Measurements from ENCODE around the gene CXCL16. TPM values are rescaled to one million over a fixed set of nuclear protein-coding genes. Genes with fewer than 3 reads are reported as not detected.
A peak's percentile ranks its signal among the peaks of the same experiment; 100 is the strongest.

The CXCL16 gene
- total and polyA plus RNA-seq, 2 of the 13 experiments (the other 11 are each of a cell fraction or from before 2014, with no cell fraction given), result 9.4 to 101 TPM

GRCh38 chr17:4771519-4772234 is 31.9 kb upstream of the CXCL16 start, which contains the start of gene TM4SF5 (continued):
- TF ChIP-seq NONO (IDR thresholded peaks at IDR 0.05) (no peak), NONO (CRISPR knock-in tag; conservative IDR thresholded peaks at IDR 0.05) (peak; percentile 88), SIX1 (CRISPR knock-in tag; IDR thresholded peaks at IDR 0.05; ENCODE audit: borderline replicate concordance) (peak; percentile 50; the same call in 1 of the 2 replicates), EHMT2 (IDR thresholded peaks at IDR 0.05; ENCODE audit: borderline replicate concordance, low read depth, low read length) (no peak), ZFP36 (IDR thresholded peaks at IDR 0.05; ENCODE audit: borderline replicate concordance, low read depth, low read length, partially characterized antibody) (no peak), ZFY (CRISPR knock-in tag; IDR thresholded peaks at IDR 0.05) (peak; percentile 72), ZSCAN31 (CRISPR knock-in tag; IDR thresholded peaks at IDR 0.05; ENCODE audit: low read depth) (peak; percentile 89; the same call in 1 of the 2 replicates), GABPA (IDR thresholded peaks at IDR 0.05; ENCODE audit: low read depth, low read length) (no peak), GABPA (CRISPR knock-in tag; IDR thresholded peaks at IDR 0.05; ENCODE audit: low read depth) (0 out of 2 replicates have a peak, but pooled peaks have one; percentile 28), SSRP1 (CRISPR knock-in tag; IDR thresholded peaks at IDR 0.05) (peak; percentile 31; the same call in 1 of the 2 replicates), SAP130 (CRISPR knock-in tag; IDR thresholded peaks at IDR 0.05; ENCODE audit: low read depth) (peak; percentile 97), ZNF10 (CRISPR knock-in tag; IDR thresholded peaks at IDR 0.05; ENCODE audit: borderline replicate concordance, low read depth) (no peak), JDP2 (CRISPR knock-in tag; IDR thresholded peaks at IDR 0.05; ENCODE audit: borderline replicate concordance) (no peak), KDM5A (IDR thresholded peaks at IDR 0.05; ENCODE audit: borderline replicate concordance, low read length) (no peak), PCBP2 (optimal IDR thresholded peaks at IDR 0.05; ENCODE audit: low read depth, low read length, poor library complexity, severe bottlenecking) (no peak), ZNF775 (CRISPR knock-in tag; IDR thresholded peaks at IDR 0.05; ENCODE audit: borderline replicate concordance) (no peak; the same call in 1 of the 2 replicates), ZNF274 (CRISPR knock-in tag; IDR thresholded peaks at IDR 0.05) (peak; percentile 62; the same call in 1 of the 2 replicates), RBM39 (IDR thresholded peaks at IDR 0.05; ENCODE audit: low read depth, low read length, poor library complexity, severe bottlenecking) (no peak), ZNF441 (CRISPR knock-in tag; IDR thresholded peaks at IDR 0.05; ENCODE audit: borderline replicate concordance) (peak; percentile 40; the same call in 1 of the 2 replicates), ZNF672 (CRISPR knock-in tag; IDR thresholded peaks at IDR 0.05) (no peak), SOX5 (CRISPR knock-in tag; IDR thresholded peaks at IDR 0.05; ENCODE audit: borderline replicate concordance) (peak; percentile 79; the same call in 1 of the 2 replicates), CHD2 (IDR thresholded peaks at IDR 0.05; ENCODE audit: low read depth, low read length) (no peak), ATF3 (CRISPR knock-in tag; IDR thresholded peaks at IDR 0.05) (0 out of 2 replicates have a peak, but pooled peaks have one; percentile 13), ZNF235 (CRISPR knock-in tag; IDR thresholded peaks at IDR 0.05; ENCODE audit: borderline replicate concordance) (0 out of 2 replicates have a peak, but pooled peaks have one; percentile 37), MED8 (CRISPR knock-in tag; IDR thresholded peaks at IDR 0.05; ENCODE audit: insufficient replicate concordance) (peak; percentile 72), TEAD2 (CRISPR knock-in tag; IDR thresholded peaks at IDR 0.05) (0 out of 2 replicates have a peak, but pooled peaks have one; percentile 13)
- TF ChIP-seq, protein P1, sequence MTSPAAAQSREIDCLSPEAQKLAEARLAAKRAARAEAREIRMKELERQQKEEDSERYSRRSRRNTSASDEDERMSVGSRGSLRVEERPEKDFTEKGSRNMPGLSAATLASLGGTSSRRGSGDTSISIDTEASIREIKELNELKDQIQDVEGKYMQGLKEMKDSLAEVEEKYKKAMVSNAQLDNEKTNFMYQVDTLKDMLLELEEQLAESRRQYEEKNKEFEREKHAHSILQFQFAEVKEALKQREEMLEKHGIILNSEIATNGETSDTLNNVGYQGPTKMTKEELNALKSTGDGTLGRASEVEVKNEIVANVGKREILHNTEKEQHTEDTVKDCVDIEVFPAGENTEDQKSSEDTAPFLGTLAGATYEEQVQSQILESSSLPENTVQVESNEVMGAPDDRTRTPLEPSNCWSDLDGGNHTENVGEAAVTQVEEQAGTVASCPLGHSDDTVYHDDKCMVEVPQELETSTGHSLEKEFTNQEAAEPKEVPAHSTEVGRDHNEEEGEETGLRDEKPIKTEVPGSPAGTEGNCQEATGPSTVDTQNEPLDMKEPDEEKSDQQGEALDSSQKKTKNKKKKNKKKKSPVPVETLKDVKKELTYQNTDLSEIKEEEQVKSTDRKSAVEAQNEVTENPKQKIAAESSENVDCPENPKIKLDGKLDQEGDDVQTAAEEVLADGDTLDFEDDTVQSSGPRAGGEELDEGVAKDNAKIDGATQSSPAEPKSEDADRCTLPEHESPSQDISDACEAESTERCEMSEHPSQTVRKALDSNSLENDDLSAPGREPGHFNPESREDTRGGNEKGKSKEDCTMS (CRISPR knock-in tag; conservative IDR thresholded peaks at IDR 0.05), result no peak

Data from HepG2 (cell line).